H1 (cell line): ENCODE measurements around the gene SPINDOC. TPM values are rescaled to one million over a fixed set of nuclear protein-coding genes. Genes with fewer than 3 reads are reported as not detected.
A peak's percentile ranks its signal among the peaks of the same experiment; 100 is the strongest.
"Not testable (repeated sequence)": the region's sequence is repeated elsewhere in the genome, so short reads cannot be mapped to it uniquely, and the experiment has no call there.

ENCODE experiments used
- CTCF ChIA-PET: fragments of 300-600 bp; sonication (Branson Sonifier 250); formaldehyde crosslinking; loops from one replicate; lab custom pipeline; 2021; ENCODE audit not compliant: partially characterized antibody; lab: Charles Lee
- POLR2A ChIA-PET: fragments of 300-600 bp; sonication (Branson Sonifier 250); formaldehyde crosslinking; loops from one replicate; lab custom pipeline; 2021; ENCODE audit warnings: inconsistent platforms; ENCODE audit not compliant: partially characterized antibody; lab: Charles Lee
- DNase-seq, 2 experiments: peaks; one replicate each; pipeline versions ENCODE4 v3.0.0 to v3.0.0-alpha.2; 2010 to 2022; ENCODE audit warnings: low spot score in 2 of 2, low read depth in 1 of 2, mixed read lengths in 1 of 2
- FAIRE-seq: peaks from 2 replicates; lab custom pipeline; 2011; peaks lifted over from hg19 to GRCh38; lab: Jason Lieb, UNC
- H2AFZ ChIP-seq: 2 replicates; pipeline ENCODE4 v1.8.1; 2012; ENCODE audit warnings: low read length, inconsistent platforms
- H2AK5ac ChIP-seq: 2 replicates; pipeline ENCODE4 v1.6.1; 2013; ENCODE audit warnings: low read depth, low read length
- H2BK120ac ChIP-seq: replicated peaks from 2 replicates; pipeline ENCODE3; 2013; ENCODE audit warnings: low read depth, low read length, inconsistent platforms
- H2BK12ac ChIP-seq: 2 replicates; pipeline ENCODE4 v1.6.1; 2013; ENCODE audit warnings: low read depth, low read length
- H2BK15ac ChIP-seq: 2 replicates; pipeline ENCODE4 v1.6.1; 2013; ENCODE audit warnings: low read length
- H2BK20ac ChIP-seq: 2 replicates; pipeline ENCODE4 v1.6.1; 2013; ENCODE audit warnings: low read length
- H2BK5ac ChIP-seq: 2 replicates; pipeline ENCODE4 v1.6.1; 2013; ENCODE audit warnings: low read depth, low read length
- H3K14ac ChIP-seq: 2 replicates; pipeline ENCODE4 v1.6.1; 2013; ENCODE audit warnings: inconsistent platforms; ENCODE audit not compliant: insufficient read length
- H3K18ac ChIP-seq: 2 replicates; pipeline ENCODE4 v1.6.1; 2013; ENCODE audit warnings: low read length; ENCODE audit errors: extremely low read depth
- H3K23ac ChIP-seq: 2 replicates; pipeline ENCODE4 v1.6.1; 2013; ENCODE audit warnings: inconsistent platforms; ENCODE audit not compliant: insufficient read length
- H3K23me2 ChIP-seq: 2 replicates; pipeline ENCODE4 v1.6.1; 2013; ENCODE audit warnings: low read depth, low read length
- H3K27ac ChIP-seq: 2 replicates; pipeline ENCODE4 v1.6.1; 2011; ENCODE audit warnings: low read depth, low read length, inconsistent platforms
- H3K27me3 ChIP-seq, 4 experiments: replicated peaks in 1 of 4; 1 replicate in 1 of 4; 2 replicates in 3 of 4; pipeline versions ENCODE4 v1.6.1 to v1.8.1; 2011 to 2013; ENCODE audit warnings: low read length in 3 of 4, mild to moderate bottlenecking in 3 of 4, inconsistent platforms in 2 of 4, mixed read lengths in 2 of 4, moderate library complexity in 1 of 4; ENCODE audit not compliant: control insufficient read depth in 3 of 4, insufficient read depth in 3 of 4; ENCODE audit errors: extremely low read depth in 1 of 4
- H3K36me3 ChIP-seq, 4 experiments: 2 replicates each; pipeline versions ENCODE4 v1.6.1 to v1.8.1; 2011 to 2013; ENCODE audit warnings: mild to moderate bottlenecking in 4 of 4, low read length in 3 of 4, moderate library complexity in 2 of 4, control low read depth in 1 of 4, inconsistent platforms in 1 of 4; ENCODE audit not compliant: insufficient read depth in 4 of 4, control insufficient read depth in 2 of 4
- H3K4ac ChIP-seq: replicated peaks from 2 replicates; pipeline ENCODE3; 2013; ENCODE audit warnings: low read length, low read depth, mixed read lengths, inconsistent platforms; ENCODE audit not compliant: insufficient read length
- H3K4me1 ChIP-seq, 4 experiments: replicated peaks in 1 of 4; 1 replicate in 1 of 4; 2 replicates in 3 of 4; pipeline versions ENCODE4 v1.6.1 to v1.8.1; 2011 to 2013; ENCODE audit warnings: low read length in 3 of 4, inconsistent platforms in 2 of 4, mixed read lengths in 1 of 4; ENCODE audit not compliant: insufficient read depth in 4 of 4, control insufficient read depth in 3 of 4
- H3K4me2 ChIP-seq, 2 experiments: 2 replicates each; pipeline versions ENCODE4 v1.6.1 to v1.8.1; 2011 to 2013; ENCODE audit warnings: low read depth in 2 of 2, low read length in 2 of 2, control low read depth in 1 of 2, inconsistent platforms in 1 of 2, mild to moderate bottlenecking in 1 of 2; ENCODE audit not compliant: insufficient read depth in 1 of 2
- H3K4me3 ChIP-seq, 4 experiments: fragments of 200-600, 300-600 bp in 1 of 4; sonication (generic), shearing (Covaris generic), sonication (Bioruptor Twin) in 1 of 4; 2 replicates each; pipeline versions ENCODE4 v1.5.1 to v1.8.1; 2011 to 2016; ENCODE audit warnings: low read length in 4 of 4, low read depth in 3 of 4, control low read depth in 2 of 4, inconsistent platforms in 2 of 4, mild to moderate bottlenecking in 2 of 4, mixed read lengths in 1 of 4, moderate library complexity in 1 of 4; ENCODE audit not compliant: insufficient read depth in 2 of 4; ENCODE audit errors: extremely low read depth in 1 of 4
- H3K56ac ChIP-seq: replicated peaks from 2 replicates; pipeline ENCODE3; 2013; ENCODE audit warnings: low read depth, mild to moderate bottlenecking, mixed read lengths, low read length, inconsistent platforms; ENCODE audit not compliant: insufficient read length
- H3K79me1 ChIP-seq: 2 replicates; pipeline ENCODE4 v1.6.1; 2013; ENCODE audit warnings: low read depth, low read length, control low read depth
- H3K79me2 ChIP-seq, 2 experiments: 2 replicates each; pipeline versions ENCODE4 v1.6.1 to v1.8.1; 2012 to 2013; ENCODE audit warnings: low read length in 2 of 2, mild to moderate bottlenecking in 2 of 2, inconsistent platforms in 1 of 2; ENCODE audit not compliant: insufficient read depth in 2 of 2, control insufficient read depth in 1 of 2
- H3K9ac ChIP-seq, 4 experiments: replicated peaks in 1 of 4; 1 replicate in 1 of 4; 2 replicates in 3 of 4; pipeline versions ENCODE4 v1.6.1 to v1.8.1; 2011 to 2013; ENCODE audit warnings: low read depth in 3 of 4, low read length in 3 of 4, control low read depth in 2 of 4, mild to moderate bottlenecking in 2 of 4, moderate library complexity in 2 of 4, inconsistent platforms in 1 of 4; ENCODE audit errors: extremely low read depth in 1 of 4
- H3K9me3 ChIP-seq, 2 experiments: 2 replicates each; pipeline versions ENCODE4 v1.6.1 to v1.8.1; 2012 to 2013; ENCODE audit warnings: mild to moderate bottlenecking in 2 of 2, moderate library complexity in 2 of 2, control low read depth in 1 of 2, inconsistent platforms in 1 of 2, low read depth in 1 of 2, low read length in 1 of 2, mixed read lengths in 1 of 2; ENCODE audit not compliant: insufficient read depth in 2 of 2
- H4K20me1 ChIP-seq, 2 experiments: replicated peaks in 1 of 2; 2 replicates each; pipeline versions ENCODE3 to v1.8.1; 2011 to 2013; ENCODE audit warnings: inconsistent platforms in 2 of 2, low read length in 2 of 2, mild to moderate bottlenecking in 1 of 2; ENCODE audit not compliant: insufficient read depth in 2 of 2, control insufficient read depth in 1 of 2
- H4K5ac ChIP-seq: 2 replicates; pipeline ENCODE4 v1.6.1; 2013; ENCODE audit warnings: low read length, low read depth, mixed read lengths, inconsistent platforms; ENCODE audit not compliant: insufficient read length
- H4K8ac ChIP-seq: 2 replicates; pipeline ENCODE4 v1.8.0; 2013; ENCODE audit warnings: mild to moderate bottlenecking, moderate library complexity, low read length, inconsistent platforms; ENCODE audit not compliant: insufficient read depth; ENCODE audit errors: extremely low read depth
- H4K91ac ChIP-seq: replicated peaks from 2 replicates; pipeline ENCODE3; 2013; ENCODE audit warnings: low read length, mixed read lengths, inconsistent platforms; ENCODE audit not compliant: insufficient read length
- GTF2F1 ChIP-seq: IDR thresholded peaks from 2 replicates; pipeline ENCODE4 v1.6.1; 2012; ENCODE audit warnings: low read depth, low read length, improper control_type of control experiment, borderline replicate concordance
- RAD21 ChIP-seq, 2 experiments: IDR thresholded peaks in 1 of 2; conservative IDR thresholded peaks in 1 of 2; 2 replicates each; pipeline ENCODE4 v1.6.1; 2011; ENCODE audit warnings: low read depth in 2 of 2, low read length in 2 of 2, improper control_type of control experiment in 1 of 2, inconsistent platforms in 1 of 2, mild to moderate bottlenecking in 1 of 2, moderate library complexity in 1 of 2
- WGBS, 2 experiments: shearing (Covaris generic) in 1 of 2; methylation state at CpG; one replicate each; pipeline versions ENCODE4 v1.1.6 to v1.1.7; 2013 to 2015; ENCODE audit warnings: low lambda C conversion rate in 2 of 2, mixed read lengths in 2 of 2, inconsistent platforms in 1 of 2, low coverage in 1 of 2, missing lambda C conversion rate in 1 of 2; ENCODE audit not compliant: insufficient replicate concordance in 2 of 2, insufficient coverage in 1 of 2, insufficient read length in 1 of 2; ENCODE audit errors: extremely low coverage in 1 of 2, missing lambda C conversion rate in 1 of 2; 5-methylcytosine and 5-hydroxymethylcytosine counted together
- polyA plus RNA-seq, 7 experiments: library from polyadenylated mRNA; depleted of rRNA in 3 of 7; stranded (reverse) in 5 of 7; unstranded in 2 of 7; fragments of >200 nt in 5 of 7; fragments of 200-250 nt in 2 of 7; gene quantifications; 1 replicate in 5 of 7; 2 replicates in 1 of 7; 4 replicates in 1 of 7; pipeline versions ENCODE4 v1.2.1 to v1.2.3, GENCODE V29; 2011 to 2013; ENCODE audit warnings: missing spikeins in 2 of 7, mixed read lengths in 2 of 7
- total RNA-seq: library from RNA; stranded (reverse); fragmentation: NEBNext Ultra II Directional; extraction: Animal tissue kit (Norgen Biotek cat#: 25700); gene quantifications from 2 replicates; pipeline ENCODE4 v1.2.1, GENCODE V29; 2021
- TF ChIP-seq, protein P1 (sequence below), 3 experiments: IDR thresholded peaks; 1 replicate in 2 of 3; 2 replicates in 1 of 3; pipeline versions ENCODE4 v1.5.1 to v1.6.1; 2011; ENCODE audit warnings: low read length in 3 of 3, mild to moderate bottlenecking in 3 of 3, inconsistent platforms in 2 of 3, low read depth in 1 of 3, moderate library complexity in 1 of 3; ENCODE audit not compliant: insufficient read depth in 1 of 3; ENCODE audit errors: control extremely low read depth in 1 of 3

The SPINDOC gene
- total and polyA plus RNA-seq, 2 of the 8 experiments (the other 6 are each of a cell fraction or from before 2014, with no cell fraction given), result 78.7 to 99.7 TPM

DNA sequence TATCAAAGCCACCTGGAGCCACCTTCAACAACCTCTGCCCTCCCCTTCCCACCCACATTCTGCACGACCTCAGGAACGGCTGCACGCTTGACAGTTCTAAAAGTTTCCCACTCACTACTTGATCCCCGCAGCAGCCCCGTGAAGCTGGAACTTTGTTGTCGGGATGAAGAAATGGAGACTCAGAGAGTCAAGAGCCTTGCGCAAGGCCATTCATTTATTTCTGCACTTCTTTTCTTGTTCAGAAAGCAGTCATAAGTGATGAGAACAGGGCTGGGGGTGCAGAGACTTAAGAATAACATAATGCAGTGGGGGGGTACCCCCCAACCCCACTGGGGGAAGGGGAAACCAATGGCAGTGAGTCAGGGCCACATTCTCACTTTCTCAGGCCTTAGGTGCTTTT is 42.5 kb upstream of the SPINDOC start (continued):
- TF ChIP-seq RAD21 (IDR thresholded peaks at IDR 0.05 in 1 of 2, conservative IDR thresholded peaks at IDR 0.05 in 1 of 2; ENCODE audit: low read depth in 2 of 2, low read length in 2 of 2) (no peak), GTF2F1 (no peak)
- TF ChIP-seq, protein P1, sequence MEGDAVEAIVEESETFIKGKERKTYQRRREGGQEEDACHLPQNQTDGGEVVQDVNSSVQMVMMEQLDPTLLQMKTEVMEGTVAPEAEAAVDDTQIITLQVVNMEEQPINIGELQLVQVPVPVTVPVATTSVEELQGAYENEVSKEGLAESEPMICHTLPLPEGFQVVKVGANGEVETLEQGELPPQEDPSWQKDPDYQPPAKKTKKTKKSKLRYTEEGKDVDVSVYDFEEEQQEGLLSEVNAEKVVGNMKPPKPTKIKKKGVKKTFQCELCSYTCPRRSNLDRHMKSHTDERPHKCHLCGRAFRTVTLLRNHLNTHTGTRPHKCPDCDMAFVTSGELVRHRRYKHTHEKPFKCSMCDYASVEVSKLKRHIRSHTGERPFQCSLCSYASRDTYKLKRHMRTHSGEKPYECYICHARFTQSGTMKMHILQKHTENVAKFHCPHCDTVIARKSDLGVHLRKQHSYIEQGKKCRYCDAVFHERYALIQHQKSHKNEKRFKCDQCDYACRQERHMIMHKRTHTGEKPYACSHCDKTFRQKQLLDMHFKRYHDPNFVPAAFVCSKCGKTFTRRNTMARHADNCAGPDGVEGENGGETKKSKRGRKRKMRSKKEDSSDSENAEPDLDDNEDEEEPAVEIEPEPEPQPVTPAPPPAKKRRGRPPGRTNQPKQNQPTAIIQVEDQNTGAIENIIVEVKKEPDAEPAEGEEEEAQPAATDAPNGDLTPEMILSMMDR (IDR thresholded peaks at IDR 0.05; ENCODE audit: control extremely low read depth in 1 of 3, insufficient read depth in 1 of 3, low read depth in 1 of 3, low read length in 3 of 3), result no peak

DNA sequence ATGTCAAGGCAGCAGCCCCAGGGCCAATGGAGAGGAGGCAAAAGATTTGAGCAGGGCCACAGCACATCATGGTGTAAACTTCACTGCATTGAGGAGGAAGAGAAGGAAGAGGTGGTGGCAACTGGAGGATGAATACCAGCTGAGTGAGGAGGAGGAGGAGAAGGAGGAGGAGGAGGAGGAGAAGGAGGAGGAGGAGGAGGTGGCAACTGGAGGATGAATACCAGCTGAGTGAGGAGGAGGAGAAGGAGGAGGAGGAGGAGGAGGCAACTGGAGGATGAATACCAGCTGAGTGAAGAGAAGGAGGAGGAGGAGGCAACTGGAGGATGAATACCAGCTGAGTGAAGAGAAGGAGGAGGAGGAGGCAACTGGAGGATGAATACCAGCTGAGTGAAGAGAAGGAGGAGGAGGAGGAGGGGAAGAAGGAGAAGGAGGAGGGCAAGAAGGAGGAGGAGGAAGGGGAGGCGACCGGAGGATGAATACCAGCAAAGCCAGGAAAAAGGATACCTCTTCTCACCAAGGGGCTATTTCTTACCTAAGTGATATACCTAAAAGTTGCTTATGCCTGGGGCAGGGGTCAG is 41.4 kb upstream of the SPINDOC start:
- H4K8ac ChIP-seq, H2BK15ac ChIP-seq, H3K4me2 ChIP-seq, FAIRE-seq, H2BK120ac ChIP-seq, DNase-seq, H3K36me3 ChIP-seq, H2BK20ac ChIP-seq, H3K4me1 ChIP-seq, H3K4ac ChIP-seq, H2AFZ ChIP-seq, H3K9ac ChIP-seq, H2AK5ac ChIP-seq, H3K23ac ChIP-seq, H2BK5ac ChIP-seq, H3K9me3 ChIP-seq, H4K5ac ChIP-seq, H3K18ac ChIP-seq, H4K20me1 ChIP-seq, H3K14ac ChIP-seq, H3K27ac ChIP-seq, H3K4me3 ChIP-seq, H4K91ac ChIP-seq, H3K56ac ChIP-seq, H3K79me1 ChIP-seq: not testable (repeated sequence)
- H2BK12ac ChIP-seq, result peak overlapping the region; percentile 43; the same call in 1 of the 2 replicates
- ChIA-PET CTCF (interaction anchor here (0.6 to 1.1 kb wide), 3 partner anchors 40 to 183 kb away, joined by 3 read pairs; no protein-coding TSS in a partner anchor), POLR2A (interaction anchor here (0.9 to 2.6 kb wide), 4 partner anchors 10 to 219 kb away, joined by 3 to 9 read pairs (median 4); no protein-coding TSS in a partner anchor)
- WGBS, 2 experiments, result 72% methylated on average over 2 of the region's 2 CpGs; no CpG with 5 or more reads in 1 of the 2 experiments
- peaks cover 0 to 16% (median 13%) of the 10 kb centered on the region in 4 experiments; a peak in 6 of 7 replicates for H3K27me3 ChIP-seq
- peaks cover 0 to 10% of the 10 kb centered on the region in 2 experiments; a peak in 2 of 4 replicates for H3K79me2 ChIP-seq
- H3K23me2 ChIP-seq, result peaks cover 11% of the 10 kb centered on the region
